NCI-H226 (cell line): ENCODE results near the gene OR52N2.

Experiments used
- DNase-seq: peaks from one replicate; pipeline ENCODE4 v3.0.0-alpha.2; 2015

Gene OR52N2

GRCh38 chr11:5808500-5809121 lies at the start of gene OR52N2:
Gene OR52N2 (plus strand): TSS chr11:5808924. CDS start chr11:5820336, 11,412 bp downstream.
- peak; percentile 47 for DNase-seq

- DNase-seq, result peak; percentile 51
Measured at GRCh38 chr11:5767056-5767455, 41.7 kb upstream of the OR52N2 start.

GRCh38 chr11:5783255-5783654 lies 25.5 kb upstream of the OR52N2 start, which contains the start of gene OR52N5:
Gene OR52N5 (minus strand): TSS chr11:5783355. CDS start chr11:5778634, 4,721 bp downstream.
- DNase-seq, result no peak

- DNase-seq, result no peak
Measured at GRCh38 chr11:5791165-5791564, 17.6 kb upstream of the OR52N2 start, which contains the start of gene OR52N1. Gene OR52N1 (minus strand): TSS chr11:5791265. CDS start chr11:5788816, 2,449 bp downstream.

- DNase-seq, result no peak
Measured at GRCh38 chr11:5796541-5796940, 12.2 kb upstream of the OR52N2 start.

GRCh38 chr11:5803982-5804381 lies 4.7 kb upstream of the OR52N2 start:
- no peak for DNase-seq

- DNase-seq, result no peak
Measured at GRCh38 chr11:5807580-5807979, 1.1 kb upstream of the OR52N2 start.

GRCh38 chr11:5809122-5809519 lies 397 bp downstream of the OR52N2 start:
- DNase-seq, result no peak

GRCh38 chr11:5809905-5810795 lies 1.4 kb downstream of the OR52N2 start:
- DNase-seq, result no peak

GRCh38 chr11:5815534-5815933 lies 6.8 kb downstream of the OR52N2 start:
- no peak for DNase-seq

- DNase-seq, result no peak
Measured at GRCh38 chr11:5818245-5818886, 9.6 kb downstream of the OR52N2 start.

- peak; percentile 60 for DNase-seq
Measured at GRCh38 chr11:5831196-5831829, 22.6 kb downstream of the OR52N2 start.

GRCh38 chr11:5833446-5833845 lies 24.7 kb downstream of the OR52N2 start:
- DNase-seq, result no peak

GRCh38 chr11:5837695-5838094 lies 29.0 kb downstream of the OR52N2 start:
- no peak for DNase-seq

GRCh38 chr11:5841797-5842196 lies 33.1 kb downstream of the OR52N2 start, which contains the start of gene OR52E6:
Gene OR52E6 (minus strand): TSS chr11:5841897. CDS start chr11:5841897, 0 bp downstream.
- DNase-seq, result no peak

GRCh38 chr11:5846701-5847100 lies 38.0 kb downstream of the OR52N2 start:
- DNase-seq, result no peak

GRCh38 chr11:5847711-5848110 lies 39.0 kb downstream of the OR52N2 start:
- DNase-seq, result no peak

- no peak for DNase-seq
Measured at GRCh38 chr11:5851002-5851401, 42.3 kb downstream of the OR52N2 start.

- DNase-seq, result no peak
Measured at GRCh38 chr11:5857590-5857989, 48.9 kb downstream of the OR52N2 start, which contains the start of gene OR52E8. Gene OR52E8 (minus strand): TSS chr11:5857690. CDS start chr11:5857690, 0 bp downstream.

GRCh38 chr11:5865826-5866225 lies 57.1 kb downstream of the OR52N2 start:
- no peak for DNase-seq
